Skeletal muscle tissue (tissue), 4 donors: ENCODE data around the gene FOXRED2. TPM values are rescaled to one million over a fixed set of nuclear protein-coding genes. Genes with fewer than 3 reads are reported as not detected.

Source experiments
- H3K27ac ChIP-seq: one replicate; pipeline ENCODE4 v1.7.0; 2013; ENCODE audit warnings: mild to moderate bottlenecking, low read depth, low read length, inconsistent platforms
- H3K27me3 ChIP-seq, 3 donors: one replicate each; pipeline ENCODE4 v1.7.0; 2013; ENCODE audit warnings: low read length in 3 of 3; ENCODE audit not compliant: control insufficient read depth in 3 of 3, insufficient read depth in 3 of 3
- H3K36me3 ChIP-seq, 3 donors: one replicate each; pipeline ENCODE4 v1.7.0; 2013; ENCODE audit warnings: low read length in 3 of 3; ENCODE audit not compliant: control insufficient read depth in 3 of 3, insufficient read depth in 3 of 3
- H3K4me1 ChIP-seq, 3 donors: one replicate each; pipeline ENCODE4 v1.7.0; 2013; ENCODE audit warnings: low read length in 3 of 3, mild to moderate bottlenecking in 3 of 3; ENCODE audit not compliant: control insufficient read depth in 3 of 3, insufficient read depth in 3 of 3
- H3K4me3 ChIP-seq, 3 donors: one replicate each; pipeline ENCODE4 v1.7.0; 2013; ENCODE audit warnings: low read length in 3 of 3
- H3K9ac ChIP-seq, 3 donors: one replicate each; pipeline ENCODE4 v1.7.0; 2013; ENCODE audit warnings: low read length in 3 of 3, mild to moderate bottlenecking in 3 of 3, moderate library complexity in 2 of 3, low read depth in 1 of 3
- H3K9me3 ChIP-seq, 3 donors: one replicate each; pipeline ENCODE4 v1.7.0; 2013; ENCODE audit warnings: low read length in 3 of 3; ENCODE audit not compliant: control insufficient read depth in 3 of 3
- total RNA-seq: library from RNA; depleted of rRNA; stranded (reverse); fragments of >200 nt; gene quantifications from one replicate; pipeline ENCODE4 v1.2.3, GENCODE V29; 2014
- donor health status: Osteomylitis.

Gene FOXRED2
- 14.6 TPM for total RNA-seq

- Histone ChIP-seq H3K27ac (peak within 1 kb of the TSS; percentile 78), H3K27me3 (no peaks in the 10 kb centered on the region), H3K9me3 (no peaks in the 10 kb centered on the region), H3K4me1 (peaks cover 9 to 23% (median 23%) of the 10 kb centered on the region in 3 donors), H3K9ac (peak within 1 kb of the TSS; percentile 68 to 78 (median 77)), H3K36me3 (peaks cover 11 to 25% (median 24%) of the 10 kb centered on the region in 3 donors), H3K4me3 (peak within 1 kb of the TSS; percentile 69 to 74 (median 73))
Measured at GRCh38 chr22:36506637-36507517, at the start of gene FOXRED2. Gene FOXRED2 (minus strand): TSS chr22:36507040. CDS start chr22:36506422, 618 bp downstream.

GRCh38 chr22:36554098-36554497 lies 47.3 kb upstream of the FOXRED2 start:
- no peak overlapping the region for H3K9ac ChIP-seq
- H3K4me1 ChIP-seq = no peaks in the 10 kb centered on the region
- no peak overlapping the region for H3K4me3 ChIP-seq
- H3K27me3 ChIP-seq = peaks cover 39 to 73% (median 49%) of the 10 kb centered on the region in 3 donors
- H3K27ac ChIP-seq = no peak overlapping the region
- H3K36me3 ChIP-seq = no peaks in the 10 kb centered on the region
- H3K9me3 ChIP-seq = no peaks in the 10 kb centered on the region

- Histone ChIP-seq H3K4me1 (no peaks in the 10 kb centered on the region), H3K9me3 (no peaks in the 10 kb centered on the region), H3K4me3 (no peak overlapping the region), H3K9ac (no peak overlapping the region), H3K27ac (no peak overlapping the region), H3K36me3 (no peaks in the 10 kb centered on the region), H3K27me3 (peaks cover 42 to 75% (median 48%) of the 10 kb centered on the region in 3 donors)
Measured at GRCh38 chr22:36552289-36552688, 45.4 kb upstream of the FOXRED2 start.

- Histone ChIP-seq H3K27me3 (peaks cover 39 to 69% (median 51%) of the 10 kb centered on the region in 3 donors), H3K9ac (no peak overlapping the region), H3K36me3 (no peaks in the 10 kb centered on the region), H3K4me1 (no peaks in the 10 kb centered on the region), H3K27ac (no peak overlapping the region), H3K9me3 (no peaks in the 10 kb centered on the region), H3K4me3 (no peak overlapping the region)
Measured at GRCh38 chr22:36550701-36551495, 44.1 kb upstream of the FOXRED2 start.

- no peak overlapping the region for H3K4me3 ChIP-seq
- H3K36me3 ChIP-seq = no peaks in the 10 kb centered on the region
- no peaks in the 10 kb centered on the region for H3K9me3 ChIP-seq
- peaks cover 36 to 61% (median 43%) of the 10 kb centered on the region in 3 donors for H3K27me3 ChIP-seq
- no peak overlapping the region for H3K27ac ChIP-seq
- no peaks in the 10 kb centered on the region for H3K4me1 ChIP-seq
- no peak overlapping the region for H3K9ac ChIP-seq
Measured at GRCh38 chr22:36549033-36549432, 42.2 kb upstream of the FOXRED2 start.

GRCh38 chr22:36548606-36549005 lies 41.8 kb upstream of the FOXRED2 start:
- H3K9me3 ChIP-seq = no peaks in the 10 kb centered on the region
- peaks cover 34 to 58% (median 40%) of the 10 kb centered on the region in 3 donors for H3K27me3 ChIP-seq
- no peak overlapping the region for H3K27ac ChIP-seq
- no peaks in the 10 kb centered on the region for H3K36me3 ChIP-seq
- H3K4me1 ChIP-seq = no peaks in the 10 kb centered on the region
- H3K9ac ChIP-seq = no peak overlapping the region
- H3K4me3 ChIP-seq = no peak overlapping the region

- Histone ChIP-seq H3K9me3 (no peaks in the 10 kb centered on the region), H3K9ac (no peak overlapping the region), H3K27ac (no peak overlapping the region), H3K4me3 (no peak overlapping the region), H3K36me3 (no peaks in the 10 kb centered on the region), H3K27me3 (peaks cover 28 to 44% (median 29%) of the 10 kb centered on the region in 3 donors), H3K4me1 (no peaks in the 10 kb centered on the region)
Measured at GRCh38 chr22:36546932-36547331, 40.1 kb upstream of the FOXRED2 start.

- Histone ChIP-seq H3K36me3 (no peaks in the 10 kb centered on the region), H3K4me1 (no peaks in the 10 kb centered on the region), H3K27ac (no peak overlapping the region), H3K4me3 (no peak overlapping the region), H3K9me3 (no peaks in the 10 kb centered on the region), H3K9ac (no peak overlapping the region), H3K27me3 (peaks cover 21 to 37% (median 22%) of the 10 kb centered on the region in 3 donors)
Measured at GRCh38 chr22:36546092-36546804, 39.4 kb upstream of the FOXRED2 start.

- Histone ChIP-seq H3K9me3 (no peaks in the 10 kb centered on the region), H3K36me3 (no peaks in the 10 kb centered on the region), H3K27me3 (peaks cover 9 to 25% (median 21%) of the 10 kb centered on the region in 3 donors), H3K4me3 (no peak overlapping the region), H3K4me1 (no peaks in the 10 kb centered on the region), H3K27ac (no peak overlapping the region), H3K9ac (no peak overlapping the region)
Measured at GRCh38 chr22:36544107-36544620, 37.3 kb upstream of the FOXRED2 start.
